K562 (cell line): ENCODE results near the gene PTPRM. TPM values are rescaled to one million over a fixed set of nuclear protein-coding genes. Genes with fewer than 3 reads are reported as not detected.

Experiments used
- ATAC-seq: fragments of 200-7000 bp; cut with Tn5 transposase; 3 replicates; pipeline ENCODE4 v1.9.1; 2020; ENCODE audit warnings: moderate library complexity
- BruUV-seq: library from RNA; stranded (reverse); fragments of 400-500 nt; replicated peaks from 2 replicates; lab custom pipeline; 2021; lab: Mats Ljungman, UMichigan
- CTCF ChIA-PET: fragments of 300-600 bp; formaldehyde crosslinking; extraction: SDS; loops from one replicate; lab custom pipeline; 2021; ENCODE audit warnings: low intra/inter-chr PET ratio; lab: Yijun Ruan, JAX
- POLR2A ChIA-PET: fragments of 300-600, 350-650 bp; sonication (Branson Sonifier 250); formaldehyde crosslinking; extraction: SDS; loops from one replicate; lab custom pipeline; 2021; ENCODE audit warnings: antibody characterized with exemption, inconsistent platforms; lab: Yijun Ruan, JAX
- DNase-seq, 4 experiments: peaks; one replicate each; pipeline versions ENCODE4 v3.0.0 to v3.0.0-alpha.2; 2011 to 2018; ENCODE audit warnings: low spot score in 3 of 4, mixed read lengths in 3 of 4; ENCODE audit errors: extremely low read depth in 1 of 4
- FAIRE-seq: peaks from 2 replicates; lab custom pipeline; 2011; peaks lifted over from hg19 to GRCh38; lab: Jason Lieb, UNC
- H2AFZ ChIP-seq: 2 replicates; pipeline ENCODE4 v1.6.0; 2011; ENCODE audit warnings: low read depth, low read length, control low read depth, inconsistent platforms
- H3K27ac ChIP-seq: fragments of 200-600 bp; 3 replicates; pipeline ENCODE4 v1.8.0; 2011; ENCODE audit warnings: low read depth, mild to moderate bottlenecking, control low read depth, inconsistent platforms, low read length, moderate library complexity, mixed read lengths; ENCODE audit errors: extremely low read depth
- H3K27me3 ChIP-seq, 2 experiments: fragments of 300-600 bp in 1 of 2; 2 replicates in 1 of 2; 3 replicates in 1 of 2; pipeline versions ENCODE4 v1.6.0 to v1.8.0; 2011; ENCODE audit warnings: inconsistent platforms in 2 of 2, low read length in 2 of 2, mild to moderate bottlenecking in 1 of 2, mixed read lengths in 1 of 2, moderate library complexity in 1 of 2; ENCODE audit not compliant: control insufficient read depth in 2 of 2, insufficient read depth in 2 of 2
- H3K36me3 ChIP-seq: fragments of 300-600 bp; 3 replicates; pipeline ENCODE4 v1.8.0; 2011; ENCODE audit warnings: mild to moderate bottlenecking, low read length, inconsistent platforms; ENCODE audit not compliant: control insufficient read depth, insufficient read depth
- H3K4me1 ChIP-seq, 2 experiments: fragments of 200-600 bp in 1 of 2; replicated peaks in 1 of 2; 2 replicates in 1 of 2; 3 replicates in 1 of 2; pipeline versions ENCODE4 v1.5.1 to v1.8.0; 2011; ENCODE audit warnings: inconsistent platforms in 2 of 2, low read length in 2 of 2, mild to moderate bottlenecking in 1 of 2, mixed read lengths in 1 of 2, moderate library complexity in 1 of 2; ENCODE audit not compliant: control insufficient read depth in 2 of 2, insufficient read depth in 2 of 2
- H3K4me2 ChIP-seq: 2 replicates; pipeline ENCODE4 v1.6.1; 2011; ENCODE audit warnings: low read length, control low read depth, inconsistent platforms, mixed read lengths; ENCODE audit not compliant: insufficient read depth
- H3K4me3 ChIP-seq: fragments of 200-600 bp; sonication (generic), shearing (Covaris generic); 2 replicates; pipeline ENCODE4 v1.5.1; 2016; ENCODE audit warnings: control low read depth, inconsistent platforms
- H3K79me2 ChIP-seq: fragments of 200-600 bp; 3 replicates; pipeline ENCODE4 v1.8.0; 2011; ENCODE audit warnings: low read length, inconsistent platforms; ENCODE audit not compliant: control insufficient read depth, insufficient read depth
- H3K9ac ChIP-seq, 2 experiments: 2 replicates each; pipeline versions ENCODE4 v1.6.0 to v1.6.1; 2011; ENCODE audit warnings: low read depth in 2 of 2, low read length in 2 of 2, control low read depth in 1 of 2, inconsistent platforms in 1 of 2, mild to moderate bottlenecking in 1 of 2, mixed read lengths in 1 of 2; ENCODE audit not compliant: insufficient read depth in 1 of 2
- H3K9me1 ChIP-seq: one replicate; pipeline ENCODE4 v1.6.0; 2011; ENCODE audit warnings: inconsistent platforms, mild to moderate bottlenecking, low read length, moderate library complexity; ENCODE audit not compliant: control insufficient read depth, insufficient read depth
- H3K9me3 ChIP-seq: replicated peaks from 2 replicates; pipeline ENCODE4 v1.5.1; 2011; ENCODE audit warnings: low read depth, low read length, inconsistent platforms; ENCODE audit not compliant: control insufficient read depth, insufficient read depth
- H4K20me1 ChIP-seq: replicated peaks from 2 replicates; pipeline ENCODE4 v1.6.1; 2011; ENCODE audit warnings: low read length, inconsistent platforms, mixed read lengths; ENCODE audit not compliant: control insufficient read depth, insufficient read depth
- CGGBP1 ChIP-seq: fragments of 250-450 bp; sonication (Bioruptor Pico); IDR thresholded peaks from 2 replicates; pipeline ENCODE4 v1.9.0; 2021; ENCODE audit warnings: mild to moderate bottlenecking
- CHCHD3 ChIP-seq: fragments of 250-450 bp; sonication (Bioruptor Pico); IDR thresholded peaks from 2 replicates; pipeline ENCODE4 v2.1.2; 2022; ENCODE audit warnings: mild to moderate bottlenecking
- GABPB2 ChIP-seq: fragments of 250-450 bp; sonication (Bioruptor Pico); conservative IDR thresholded peaks from 2 replicates; pipeline ENCODE4 v1.5.1; 2021; ENCODE audit warnings: mild to moderate bottlenecking
- MCM2 ChIP-seq: fragments of 450-650 bp; IDR thresholded peaks from 2 replicates; pipeline ENCODE4 v1.6.1; 2017; ENCODE audit warnings: low read depth, mild to moderate bottlenecking
- MCM5 ChIP-seq: fragments of 450-650 bp; IDR thresholded peaks from 2 replicates; pipeline ENCODE4 v1.6.1; 2016; ENCODE audit warnings: low read depth
- MED1 ChIP-seq: sonication (generic); formaldehyde crosslinking; IDR thresholded peaks from 2 replicates; pipeline ENCODE4 v1.8.1; 2023; ENCODE audit warnings: missing genetic modification reagents, borderline replicate concordance
- NFE2L1 ChIP-seq: fragments of 450-650 bp; IDR thresholded peaks from 2 replicates; pipeline ENCODE4 v1.6.1; 2016; ENCODE audit warnings: missing genetic modification characterization, low read depth, mild to moderate bottlenecking, missing compliant biosample characterization, moderate library complexity, borderline replicate concordance
- PATZ1 ChIP-seq: fragments of 250-450 bp; sonication (Bioruptor Pico); IDR thresholded peaks from 2 replicates; pipeline ENCODE4 v1.5.0; 2020; ENCODE audit warnings: mild to moderate bottlenecking, borderline replicate concordance
- PTBP1 ChIP-seq: fragments of 200-400 bp; formaldehyde crosslinking; IDR thresholded peaks from 2 replicates; pipeline ENCODE4 v1.6.1; 2017; ENCODE audit warnings: low read depth, low read length
- SIN3A ChIP-seq, 2 experiments: fragments of 150-350 bp in 1 of 2; IDR thresholded peaks; 2 replicates each; pipeline ENCODE4 v1.6.1; 2011 to 2016; ENCODE audit warnings: borderline replicate concordance in 2 of 2, low read depth in 2 of 2, low read length in 2 of 2, mild to moderate bottlenecking in 2 of 2, moderate library complexity in 2 of 2; ENCODE audit not compliant: control insufficient read depth in 1 of 2
- TFAP4 ChIP-seq: sonication (generic); formaldehyde crosslinking; IDR thresholded peaks from 2 replicates; pipeline ENCODE4 v1.8.0; 2022; ENCODE audit warnings: missing genetic modification reagents, mild to moderate bottlenecking, moderate library complexity, borderline replicate concordance
- XRCC5 ChIP-seq: fragments of 200-400 bp; formaldehyde crosslinking; IDR thresholded peaks from 2 replicates; pipeline ENCODE4 v1.6.1; 2017; ENCODE audit warnings: low read depth, mild to moderate bottlenecking, low read length
- ZBTB17 ChIP-seq: fragments of 450-650 bp; formaldehyde crosslinking; IDR thresholded peaks from 2 replicates; pipeline ENCODE4 v1.4.0; 2020; ENCODE audit warnings: mild to moderate bottlenecking
- ZNF232 ChIP-seq: sonication (generic); formaldehyde crosslinking; IDR thresholded peaks from 2 replicates; pipeline ENCODE4 v1.8.0; 2022; ENCODE audit warnings: mild to moderate bottlenecking, missing genetic modification reagents
- ZNF583 ChIP-seq: fragments of 250-450 bp; sonication (Bioruptor Pico); IDR thresholded peaks from 2 replicates; pipeline ENCODE4 v1.4.0; 2020
- ZNF639 ChIP-seq, 2 experiments: fragments of 200-800 bp in 1 of 2; sonication (Bioruptor generic) in 1 of 2; sonication (generic) in 1 of 2; formaldehyde crosslinking in 1 of 2; IDR thresholded peaks in 1 of 2; conservative IDR thresholded peaks in 1 of 2; 2 replicates each; pipeline versions ENCODE4 v1.5.0 to v1.6.1; 2016 to 2020; ENCODE audit warnings: missing compliant biosample characterization in 1 of 2, missing genetic modification characterization in 1 of 2, missing genetic modification reagents in 1 of 2
- ZNF707 ChIP-seq: fragments of 250-450 bp; sonication (Bioruptor Pico); conservative IDR thresholded peaks from 2 replicates; pipeline ENCODE4 v1.8.0; 2022; ENCODE audit warnings: inconsistent platforms, mild to moderate bottlenecking, moderate library complexity
- ZNF75A ChIP-seq: fragments of 450-650 bp; formaldehyde crosslinking; IDR thresholded peaks from 2 replicates; pipeline ENCODE4 v1.4.0; 2020; ENCODE audit warnings: mild to moderate bottlenecking
- ZNF778 ChIP-seq: fragments of 450-650 bp; formaldehyde crosslinking; IDR thresholded peaks from 2 replicates; pipeline ENCODE4 v1.4.0; 2020; ENCODE audit warnings: mild to moderate bottlenecking, moderate library complexity
- WGBS: fragments of 100-300 bp; shearing (Covaris generic); methylation state at CpG from one replicate; pipeline ENCODE4 v1.1.6; 2016; ENCODE audit warnings: low coverage, mixed read lengths; ENCODE audit not compliant: insufficient coverage; ENCODE audit errors: missing lambda C conversion rate; 5-methylcytosine and 5-hydroxymethylcytosine counted together
- in situ Hi-C: fragments of 300-500 bp; cut with MboI; formaldehyde crosslinking; loops from 4 replicates; pipeline ENCODE4 v1.15.0; 2018; ENCODE audit warnings: inconsistent platforms, mixed read lengths
- intact Hi-C: fragments of 100-400 bp; cut with micrococcal nuclease; formaldehyde crosslinking; loops from 2 replicates; pipeline ENCODE4 v1.14.2; 2022
- polyA plus RNA-seq, 8 experiments: library from polyadenylated mRNA; depleted of rRNA in 4 of 8; stranded (reverse) in 5 of 8; unstranded in 3 of 8; fragments of >200 nt; fragmentation: Nextera tagmentation in 2 of 8; fragmentation: Illumina TruSeq in 1 of 8; extraction: Ambion mirVana in 2 of 8; extraction: Trizol in 1 of 8; gene quantifications; 2 replicates each; pipeline versions ENCODE4 v1.2.1 to v1.2.3, GENCODE V29; 2011 to 2014; ENCODE audit warnings: inconsistent platforms in 1 of 8, missing spikeins in 1 of 8
- total RNA-seq, 7 experiments: library from RNA; depleted of rRNA in 6 of 7; stranded (reverse); fragments of >200 nt in 6 of 7; fragmentation: Illumina TruSeq in 2 of 7; extraction: Trizol in 2 of 7; gene quantifications; 2 replicates each; pipeline versions ENCODE4 v1.2.1 to v1.2.3, GENCODE V29; 2011 to 2021; ENCODE audit warnings: low replicate concordance in 1 of 7

The PTPRM gene
- total and polyA plus RNA-seq, 9 of the 15 experiments (the other 6 are each of a cell fraction or from before 2014, with no cell fraction given) = 0.03 to 0.16 (median 0.08) TPM; not detected in 3

GRCh38 chr18:8106603-8107002, 539.5 kb downstream of the PTPRM start (continued):
- TF ChIP-seq TFAP4 (CRISPR knock-in tag) (no peak), SIN3A (IDR thresholded peaks at IDR 0.05; ENCODE audit: borderline replicate concordance in 2 of 2, control insufficient read depth in 1 of 2, low read depth in 2 of 2, low read length in 2 of 2) (no peak), ZNF707 (no peak), ZBTB17 (CRISPR knock-in tag) (no peak), ZNF583 (no peak), CGGBP1 (CRISPR knock-in tag) (no peak)

- in situ Hi-C loops = no loop called here
- Histone ChIP-seq H3K9me3 (no peaks in the 10 kb centered on the region), H3K27me3 (no peaks in the 10 kb centered on the region), H3K4me2 (no peak overlapping the region), H3K4me3 (no peak overlapping the region), H3K4me1 (no peaks in the 10 kb centered on the region), H3K36me3 (no peaks in the 10 kb centered on the region), H3K27ac (no peak overlapping the region), H2AFZ (no peak overlapping the region), H4K20me1 (no peaks in the 10 kb centered on the region), H3K79me2 (no peaks in the 10 kb centered on the region), H3K9me1 (no peaks in the 10 kb centered on the region), H3K9ac (no peak overlapping the region)
- FAIRE-seq = no peak
- ChIA-PET CTCF (no interaction called here), POLR2A (no interaction called here)
- no peak for ATAC-seq
- no peak for DNase-seq
- intact Hi-C loops = no loop called here
- no TSS peak for BruUV-seq
- 0% methylated on average over 2 of the region's 2 CpGs for WGBS
- TF ChIP-seq PATZ1 (CRISPR knock-in tag) = no peak
- TF ChIP-seq XRCC5 = no peak
- TF ChIP-seq MED1 (CRISPR knock-in tag) = no peak
- no peak for TF ChIP-seq ZNF232
- no peak for TF ChIP-seq PTBP1
- TF ChIP-seq ZNF778 = no peak
- TF ChIP-seq GABPB2 (CRISPR knock-in tag) = no peak
- no peak for TF ChIP-seq ZNF75A (CRISPR knock-in tag)
- TF ChIP-seq MCM2 = no peak
- TF ChIP-seq NFE2L1 (tag) = no peak
- TF ChIP-seq ZNF639 (CRISPR knock-in tag; conservative IDR thresholded peaks at IDR 0.05 in 1 of 2, IDR thresholded peaks at IDR 0.05 in 1 of 2) = no peak
- TF ChIP-seq CHCHD3 (CRISPR knock-in tag) = no peak
- TF ChIP-seq MCM5 = no peak
Observed at GRCh38 chr18:8107426-8107825, 540.3 kb downstream of the PTPRM start.
